Measurements from ENCODE around the gene CCDC167.
A peak's percentile ranks its signal among the peaks of the same experiment; 100 is the strongest.
"Not testable (repeated sequence)": the region's sequence is repeated elsewhere in the genome, so short reads cannot be mapped to it uniquely, and the experiment has no call there.

The CCDC167 gene

DNA sequence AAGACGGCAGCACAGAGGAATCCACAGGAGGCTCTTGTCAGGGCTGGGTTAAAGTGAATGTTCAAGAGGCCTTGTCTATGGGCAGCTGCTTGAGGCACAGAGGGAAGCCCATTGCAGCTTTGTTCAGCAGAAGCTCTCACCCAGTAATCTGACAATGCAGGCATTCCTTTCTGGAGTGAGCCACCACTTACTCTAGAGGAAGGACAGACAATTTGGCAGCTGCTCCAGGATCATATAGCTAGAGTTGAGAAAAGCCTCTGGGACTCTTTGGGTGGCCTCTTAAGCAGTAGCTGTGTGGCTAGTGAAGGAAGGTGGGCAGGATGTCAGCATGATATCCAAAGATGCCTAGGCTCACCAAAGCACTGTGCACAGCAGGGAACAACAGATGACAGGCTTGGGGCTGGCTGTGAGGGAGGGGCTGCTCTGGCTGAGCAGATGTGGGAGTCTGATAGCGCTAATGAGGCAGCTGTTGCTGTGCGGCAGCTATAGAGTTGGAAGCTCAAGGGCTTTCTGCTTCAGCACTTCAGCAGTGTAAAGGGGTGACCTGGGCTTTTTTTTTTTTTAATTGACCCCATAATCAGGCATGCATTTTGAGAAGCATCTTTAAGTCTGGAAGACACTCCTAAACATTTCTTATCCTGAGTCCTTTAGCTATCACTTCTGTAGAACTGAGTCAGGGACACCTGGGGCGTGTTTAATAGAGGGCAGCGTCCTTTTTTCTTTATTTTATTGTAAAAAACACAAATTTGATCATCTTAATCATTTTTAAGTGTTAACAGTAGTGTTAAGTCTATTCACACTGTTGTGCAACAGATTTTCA is 39.5 kb downstream of the CCDC167 start:
- DNase-seq = no peak

- no peak for DNase-seq
Observed at GRCh38 chr6:37456816-37457560, 42.7 kb downstream of the CCDC167 start.

GRCh38 chr6:37456126-37456525 is 43.6 kb downstream of the CCDC167 start:
- DNase-seq = no peak

- DNase-seq = no peak
Observed at GRCh38 chr6:37454420-37455140, 45.1 kb downstream of the CCDC167 start.

DNA sequence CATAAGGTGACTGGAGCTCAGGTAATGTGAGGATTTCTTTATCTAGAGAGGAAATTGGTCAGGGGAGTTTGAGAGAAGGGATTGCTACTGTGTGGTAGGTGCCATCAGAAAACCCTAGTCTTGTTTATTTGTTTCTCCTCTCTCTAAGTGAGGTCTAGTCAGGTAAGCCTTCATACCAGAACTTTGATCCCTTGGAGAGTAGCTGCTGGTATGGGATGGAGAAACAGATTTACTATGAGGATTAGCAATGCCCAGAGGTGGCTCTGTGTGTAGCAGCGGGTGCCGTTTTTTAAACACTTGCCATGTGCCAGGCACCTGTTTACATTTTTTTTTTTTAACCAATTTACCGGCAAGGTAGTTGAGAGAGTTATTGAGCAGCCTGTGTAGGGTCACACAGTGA is 47.2 kb downstream of the CCDC167 start:
- DNase-seq = no peak

DNA sequence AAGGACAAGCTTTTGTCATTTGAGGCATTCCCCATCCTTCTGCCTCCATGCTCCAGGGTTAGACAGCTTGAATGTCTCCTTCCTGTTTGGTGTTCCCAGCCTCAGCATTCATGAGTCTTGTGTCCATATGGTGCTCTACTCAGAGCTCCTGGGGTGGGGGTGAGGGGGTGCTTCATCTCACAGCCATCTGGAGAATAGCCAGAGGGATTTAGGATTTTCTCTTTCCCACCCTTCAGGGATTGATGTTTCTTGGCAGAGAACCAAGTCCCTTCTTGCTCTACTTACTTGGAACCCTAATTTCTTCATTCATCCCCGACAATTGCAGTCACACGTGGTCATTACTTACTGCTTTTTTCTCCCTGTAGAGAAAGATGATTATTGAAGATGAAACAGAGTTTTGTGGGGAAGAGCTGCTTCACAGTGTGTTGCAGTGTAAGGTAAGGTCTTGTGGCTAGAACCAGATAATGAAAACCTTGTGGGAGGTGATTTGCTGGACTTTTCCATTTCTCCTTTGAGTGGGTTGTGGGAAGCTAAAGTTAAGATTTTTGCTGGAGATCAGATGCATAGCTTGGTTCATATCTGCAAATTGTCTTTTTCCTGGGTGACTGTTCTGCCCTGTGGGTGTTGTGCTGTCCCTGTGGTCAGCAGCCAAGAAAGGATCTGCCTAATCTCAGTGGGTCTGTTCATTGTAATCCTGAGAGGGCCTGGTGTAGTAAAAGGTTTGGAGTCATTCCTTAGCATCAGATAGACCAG is 48.1 kb downstream of the CCDC167 start:
- no peak for DNase-seq

- no peak for DNase-seq
Observed at GRCh38 chr6:37449984-37450383, 49.7 kb downstream of the CCDC167 start.

DNA sequence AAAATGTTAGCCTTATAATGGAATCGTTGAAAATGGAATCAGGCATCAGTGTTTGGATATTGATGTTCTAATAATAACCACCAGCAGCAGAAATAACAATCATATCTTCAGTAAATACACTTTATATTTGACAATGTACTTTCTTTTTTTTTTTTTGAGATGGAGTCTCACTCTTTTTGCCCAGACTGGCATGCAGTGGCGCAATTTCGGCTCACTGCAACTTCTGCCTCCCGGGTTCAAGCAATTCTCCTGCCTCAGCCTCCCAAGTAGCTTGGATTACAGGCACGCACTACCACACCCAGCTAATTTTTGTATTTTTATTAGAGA is 56.5 kb downstream of the CCDC167 start:
- not testable (repeated sequence) for DNase-seq

- no peak for DNase-seq
Observed at GRCh38 chr6:37442416-37443215, 57.1 kb downstream of the CCDC167 start.

DNA sequence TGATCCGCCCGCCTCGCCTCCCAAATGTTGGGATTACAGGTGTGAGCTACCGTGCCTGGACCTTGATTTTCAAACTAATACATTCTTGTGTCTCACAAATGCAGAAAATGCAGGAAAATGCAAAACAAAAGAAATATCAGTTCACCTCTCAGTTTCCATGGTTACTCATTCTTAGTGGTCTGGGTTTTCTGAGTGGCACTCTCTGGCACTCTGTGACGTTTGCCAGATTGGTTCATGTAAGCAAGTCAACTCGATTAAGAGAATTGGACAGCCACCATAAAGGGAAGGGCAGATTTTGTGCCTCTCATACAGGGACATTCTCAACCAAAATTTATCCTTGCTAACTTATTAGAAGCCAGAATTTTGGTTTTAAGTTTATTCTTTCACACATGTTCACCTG is 58.0 kb downstream of the CCDC167 start:
- no peak for DNase-seq

DNA sequence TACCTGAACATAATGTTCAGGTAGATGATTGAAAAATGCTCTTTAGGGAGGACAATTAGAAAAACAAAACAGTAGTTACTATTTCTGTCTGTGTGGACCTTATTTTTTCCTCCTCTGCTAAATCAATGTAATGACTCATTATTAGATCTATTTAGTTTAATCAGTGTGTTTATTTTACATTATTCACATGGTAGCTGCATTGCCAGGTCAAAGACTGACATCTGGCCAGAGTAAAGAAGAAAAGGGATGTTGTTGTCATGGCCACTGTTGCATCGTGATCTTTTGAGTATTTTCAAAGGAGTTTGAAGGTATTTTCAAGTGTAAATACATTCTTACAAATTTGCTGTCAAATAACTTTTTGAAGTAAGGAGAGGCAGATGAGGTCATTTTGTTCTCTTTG is 60.8 kb downstream of the CCDC167 start:
- DNase-seq = no peak

- DNase-seq = no peak
Observed at GRCh38 chr6:37435816-37436215, 63.9 kb downstream of the CCDC167 start.

GRCh38 chr6:37435373-37435772 is 64.3 kb downstream of the CCDC167 start:
- DNase-seq = no peak

GRCh38 chr6:37433657-37434271 is 65.9 kb downstream of the CCDC167 start:
- DNase-seq = peak; percentile 63 to 67

Data from activated T-cell treated with anti-CD3 and anti-CD28 coated beads, Interleukin-2, amount 50 U/mL, for 48 hours (primary cell).